Mucosa of descending colon (tissue), 3 donors: Measurements from ENCODE around the gene SLAMF1. TPM values are rescaled to one million over a fixed set of nuclear protein-coding genes. Genes with fewer than 3 reads are reported as not detected.

Experiments used
- ATAC-seq: fragments of 200-7000 bp; cut with Tn5 transposase; one replicate; pipeline ENCODE4 v1.9.1; 2020; ENCODE audit warnings: mild to moderate bottlenecking, moderate library complexity
- DNase-seq, 3 donors: peaks; one replicate each; pipeline ENCODE4 v3.0.0-alpha.2; 2020
- H3K36me3 ChIP-seq: fragments of 200-600 bp; one replicate; pipeline ENCODE4 v1.8.0; 2021; ENCODE audit warnings: low read depth, mild to moderate bottlenecking
- H3K4me1 ChIP-seq: fragments of 200-600 bp; one replicate; pipeline ENCODE4 v1.8.0; 2021; ENCODE audit warnings: low read depth, mild to moderate bottlenecking
- H3K4me3 ChIP-seq: fragments of 200-600 bp; one replicate; pipeline ENCODE4 v1.8.0; 2021; ENCODE audit warnings: mild to moderate bottlenecking
- H3K9me3 ChIP-seq: fragments of 200-600 bp; one replicate; pipeline ENCODE4 v1.8.0; 2021; ENCODE audit warnings: mild to moderate bottlenecking
- CTCF ChIP-seq: fragments of 200-600 bp; IDR thresholded peaks from one replicate; pipeline ENCODE4 v1.8.0; 2022; ENCODE audit warnings: antibody characterized with exemption, mild to moderate bottlenecking
- intact Hi-C, 2 donors: fragments of 100-400 bp; cut with DNase I in 1 of 2; cut with micrococcal nuclease in 1 of 2; formaldehyde crosslinking; loops; one replicate each; pipeline versions ENCODE4 v1.11.0 to v1.11.1; 2022; cut with DNase I, micrococcal nuclease
- total RNA-seq, 3 donors: library from RNA; stranded (reverse); fragmentation: NEBNext Ultra II Directional in 2 of 3; extraction: Animal tissue kit (Norgen Biotek cat#: 25700) in 2 of 3; gene quantifications; one replicate each; pipeline versions ENCODE4 v1.2.1 to v1.2.4, GENCODE V29; 2021 to 2023
- donor health status: DM: no; HTN: no; CAD: no; lungs with moderate emphysema.
- donor health status: DM: no; HTN: no; CAD: no.
- donor health status: DM: no; HTN: yes; CAD: no.

The SLAMF1 gene
- total RNA-seq, 3 donors from 2014 or later, result 1.1 to 2.2 (median 1.6) TPM

GRCh38 chr1:160662910-160663309 lies 16.1 kb upstream of the SLAMF1 start:
- intact Hi-C loops, result no loop called here
- Histone ChIP-seq H3K4me3 (no peak overlapping the region), H3K9me3 (no peaks in the 10 kb centered on the region), H3K4me1 (no peaks in the 10 kb centered on the region), H3K36me3 (no peaks in the 10 kb centered on the region)
- DNase-seq (no peak), ATAC-seq (no peak)
- no peak for TF ChIP-seq CTCF

GRCh38 chr1:160659566-160659965 lies 12.7 kb upstream of the SLAMF1 start:
- no peak overlapping the region for H3K4me3 ChIP-seq
- ATAC-seq, result no peak
- no peak for DNase-seq
- H3K9me3 ChIP-seq, result no peaks in the 10 kb centered on the region
- no peaks in the 10 kb centered on the region for H3K4me1 ChIP-seq
- no peaks in the 10 kb centered on the region for H3K36me3 ChIP-seq
- no peak for TF ChIP-seq CTCF
- intact Hi-C loops, result no loop called here

GRCh38 chr1:160658814-160659193 lies 12.0 kb upstream of the SLAMF1 start:
- intact Hi-C loops, result no loop called here
- DNase-seq, result no peak
- Histone ChIP-seq H3K4me3 (no peak overlapping the region), H3K36me3 (no peaks in the 10 kb centered on the region), H3K4me1 (no peaks in the 10 kb centered on the region), H3K9me3 (no peaks in the 10 kb centered on the region)
- TF ChIP-seq CTCF, result no peak
- no peak for ATAC-seq

GRCh38 chr1:160658162-160658813 lies 11.4 kb upstream of the SLAMF1 start:
- Histone ChIP-seq H3K36me3 (no peaks in the 10 kb centered on the region), H3K9me3 (no peaks in the 10 kb centered on the region), H3K4me3 (no peak overlapping the region), H3K4me1 (no peaks in the 10 kb centered on the region)
- TF ChIP-seq CTCF, result no peak
- intact Hi-C loops, result no loop called here
- DNase-seq, result no peak
- no peak for ATAC-seq

GRCh38 chr1:160657250-160657781 lies 10.5 kb upstream of the SLAMF1 start:
- Histone ChIP-seq H3K4me3 (no peak overlapping the region), H3K9me3 (no peaks in the 10 kb centered on the region), H3K4me1 (no peaks in the 10 kb centered on the region), H3K36me3 (no peaks in the 10 kb centered on the region)
- TF ChIP-seq CTCF, result no peak
- intact Hi-C loops, result no loop called here
- no peak for DNase-seq
- ATAC-seq, result no peak
